B cell (primary cell): Measurements from ENCODE around the gene RNASE12. TPM values are rescaled to one million over a fixed set of nuclear protein-coding genes. Genes with fewer than 3 reads are reported as not detected.

Experiments
- ATAC-seq: fragments of 200-7000 bp; cut with Tn5 transposase; one replicate; pipeline ENCODE4 v1.10.0; 2021; ENCODE audit warnings: low read depth, mild to moderate bottlenecking, moderate number of reproducible peaks, moderate library complexity
- CTCF ChIA-PET: fragments of 350-600 bp; sonication (Branson Sonifier 250); formaldehyde crosslinking; loops from one replicate; lab custom pipeline; 2021; ENCODE audit warnings: antibody characterized with exemption, inconsistent platforms; lab: Charles Lee
- POLR2A ChIA-PET: fragments of 350-600 bp; sonication (Branson Sonifier 250); formaldehyde crosslinking; loops from one replicate; lab custom pipeline; 2021; ENCODE audit warnings: antibody characterized with exemption; lab: Charles Lee
- DNase-seq: peaks from one replicate; pipeline ENCODE4 v3.0.0; 2013
- H2AFZ ChIP-seq: 2 replicates; pipeline ENCODE4 v1.6.1; 2012; ENCODE audit warnings: mild to moderate bottlenecking, low read depth, low read length; ENCODE audit not compliant: insufficient read depth, poor library complexity, severe bottlenecking
- H3K27ac ChIP-seq, 2 donors: 1 replicate in 1 of 2; 2 replicates in 1 of 2; pipeline ENCODE4 v1.5.1; 2012 to 2013; ENCODE audit warnings: low read length in 2 of 2, mild to moderate bottlenecking in 2 of 2, moderate library complexity in 1 of 2
- H3K27me3 ChIP-seq, 4 experiments: fragments of 200-600 bp in 1 of 4; sonication (generic) in 1 of 4; replicated peaks in 1 of 4; 1 replicate in 2 of 4; 2 replicates in 2 of 4; pipeline versions ENCODE4 v1.6.1 to v1.7.0; 2013 to 2016; ENCODE audit warnings: low read length in 3 of 4, mild to moderate bottlenecking in 2 of 4, mixed read lengths in 1 of 4, moderate library complexity in 1 of 4; ENCODE audit not compliant: insufficient read depth in 4 of 4, control insufficient read depth in 3 of 4; ENCODE audit errors: control extremely low read depth in 1 of 4
- H3K36me3 ChIP-seq, 2 experiments: replicated peaks in 1 of 2; 1 replicate in 1 of 2; 2 replicates in 1 of 2; pipeline versions ENCODE4 v1.6.1 to v1.7.1; 2013; ENCODE audit warnings: low read length in 1 of 2; ENCODE audit not compliant: insufficient read depth in 2 of 2, control insufficient read depth in 1 of 2; ENCODE audit errors: control extremely low read depth in 1 of 2, extremely low read depth in 1 of 2
- H3K4me1 ChIP-seq, 2 donors: fragments of 200-600 bp in 1 of 2; sonication (generic) in 1 of 2; 1 replicate in 1 of 2; 2 replicates in 1 of 2; pipeline versions ENCODE4 v1.5.1 to v1.6.1; 2013 to 2017; ENCODE audit warnings: low read length in 2 of 2; ENCODE audit not compliant: control insufficient read depth in 2 of 2, insufficient read depth in 2 of 2
- H3K4me2 ChIP-seq: replicated peaks from 2 replicates; pipeline ENCODE3; 2012; ENCODE audit warnings: mild to moderate bottlenecking, low read depth, low read length; ENCODE audit not compliant: poor library complexity, severe bottlenecking
- H3K4me3 ChIP-seq, 5 experiments: fragments of 200-600 bp in 1 of 5; sonication (generic) in 1 of 5; 1 replicate in 3 of 5; 2 replicates in 2 of 5; pipeline versions ENCODE4 v1.5.1 to v1.7.0; 2011 to 2016; ENCODE audit warnings: low read length in 4 of 5, mild to moderate bottlenecking in 4 of 5, low read depth in 2 of 5, control low read depth in 1 of 5, moderate library complexity in 1 of 5; ENCODE audit not compliant: insufficient read depth in 1 of 5; ENCODE audit errors: control extremely low read depth in 1 of 5, extremely low read depth in 1 of 5
- H3K79me2 ChIP-seq: fragments of 200-600 bp; sonication (generic); one replicate; pipeline ENCODE4 v1.6.0; 2016; ENCODE audit warnings: low read length; ENCODE audit not compliant: control insufficient read depth, insufficient read depth
- H3K9ac ChIP-seq: fragments of 200-600 bp; sonication (generic); 2 replicates; pipeline ENCODE4 v1.6.1; 2017; ENCODE audit warnings: mild to moderate bottlenecking, low read length, moderate library complexity
- H3K9me3 ChIP-seq, 3 donors: one replicate each; pipeline versions ENCODE4 v1.6.1 to v1.7.1; 2013; ENCODE audit warnings: low read length in 2 of 3; ENCODE audit not compliant: control insufficient read depth in 2 of 3, insufficient read depth in 1 of 3; ENCODE audit errors: control extremely low read depth in 1 of 3
- H4K20me1 ChIP-seq: 2 replicates; pipeline ENCODE4 v1.6.0; 2012; ENCODE audit warnings: mild to moderate bottlenecking, low read length; ENCODE audit not compliant: insufficient read depth, control insufficient read depth, poor library complexity, severe bottlenecking
- H3K27ac Mint-ChIP-seq: one replicate; pipeline ENCODE4 v1.8.0; 2021; ENCODE audit warnings: mixed read lengths
- H3K27me3 Mint-ChIP-seq: one replicate; pipeline ENCODE4 v1.8.0; 2021; ENCODE audit warnings: mixed read lengths
- H3K4me1 Mint-ChIP-seq: one replicate; pipeline ENCODE4 v1.8.0; 2021; ENCODE audit warnings: mixed read lengths
- H3K4me3 Mint-ChIP-seq: one replicate; pipeline ENCODE4 v1.8.0; 2021; ENCODE audit warnings: mixed read lengths
- H3K9me3 Mint-ChIP-seq: one replicate; pipeline ENCODE4 v1.8.0; 2022; ENCODE audit warnings: mixed read lengths; ENCODE audit not compliant: insufficient read depth
- CTCF ChIP-seq: fragments of 200-600 bp; IDR thresholded peaks from one replicate; pipeline ENCODE4 v1.8.0; 2022; ENCODE audit warnings: antibody characterized with exemption, mild to moderate bottlenecking
- EZH2 ChIP-seq: IDR thresholded peaks from 2 replicates; pipeline ENCODE4 v1.6.1; 2012; ENCODE audit warnings: borderline replicate concordance, low read depth, mild to moderate bottlenecking, moderate library complexity, low read length; ENCODE audit not compliant: insufficient read depth, poor library complexity, severe bottlenecking
- WGBS: methylation state at CpG from one replicate; pipeline ENCODE4 v1.1.5; 2013; ENCODE audit warnings: missing lambda C conversion rate; ENCODE audit not compliant: insufficient coverage; 5-methylcytosine and 5-hydroxymethylcytosine counted together
- intact Hi-C: fragments of 100-400 bp; cut with micrococcal nuclease; formaldehyde crosslinking; loops from one replicate; pipeline ENCODE4 v1.10.0; 2022
- polyA plus RNA-seq: library from polyadenylated mRNA; depleted of rRNA; stranded (reverse); fragments of >200 nt; gene quantifications from 2 replicates; pipeline ENCODE4 v1.2.3, GENCODE V29; 2012
- total RNA-seq, 2 donors: library from RNA; stranded (reverse); fragments of 120-200 nt in 1 of 2; gene quantifications; 1 replicate in 1 of 2; 2 replicates in 1 of 2; pipeline versions ENCODE4 v1.2.3 to v1.2.4, GENCODE V29; 2013 to 2022

The RNASE12 gene
- total and polyA plus RNA-seq, 2 donors (not counting 1 experiment from before 2014, with no cell fraction given) = not detected

- no peak overlapping the region for H3K9ac ChIP-seq
- TF ChIP-seq CTCF (no peak), EZH2 (no peak)
- H2AFZ ChIP-seq = no peak overlapping the region
- no peaks in the 10 kb centered on the region for H3K4me1 ChIP-seq
- intact Hi-C loops = no loop called here
- ChIA-PET CTCF (no interaction called here), POLR2A (no interaction called here)
- no peaks in the 10 kb centered on the region for H3K36me3 ChIP-seq
- ATAC-seq (no peak), DNase-seq (no peak)
- Mint-ChIP-seq H3K27ac (no peak overlapping the region), H3K27me3 (peaks cover 11% of the 10 kb centered on the region), H3K9me3 (no peaks in the 10 kb centered on the region), H3K4me3 (no peak overlapping the region), H3K4me1 (no peaks in the 10 kb centered on the region)
- H3K79me2 ChIP-seq = no peaks in the 10 kb centered on the region
- no peak overlapping the region for H3K27ac ChIP-seq
- 100% methylated on average over 2 of the region's 2 CpGs for WGBS
- H3K27me3 ChIP-seq = no peaks in the 10 kb centered on the region
- no peaks in the 10 kb centered on the region for H4K20me1 ChIP-seq
- no peak overlapping the region for H3K4me2 ChIP-seq
- peaks cover 0 to 12% (median 6%) of the 10 kb centered on the region in 3 donors for H3K9me3 ChIP-seq
- H3K4me3 ChIP-seq = no peak overlapping the region
These were observed 26.6 kb downstream of the RNASE12 start for GRCh38 chr14:20564501-20564997.

GRCh38 chr14:20563971-20564370, 27.2 kb downstream of the RNASE12 start:
- intact Hi-C loops = no loop called here
- Histone ChIP-seq H3K27ac (no peak overlapping the region), H4K20me1 (no peaks in the 10 kb centered on the region), H3K9me3 (peaks cover 0 to 6% (median 6%) of the 10 kb centered on the region in 3 donors), H3K36me3 (no peaks in the 10 kb centered on the region), H3K27me3 (no peaks in the 10 kb centered on the region), H3K4me3 (no peak overlapping the region), H3K4me2 (no peak overlapping the region), H3K9ac (no peak overlapping the region), H3K79me2 (no peaks in the 10 kb centered on the region), H3K4me1 (no peaks in the 10 kb centered on the region), H2AFZ (no peak overlapping the region)
- ChIA-PET CTCF (no interaction called here), POLR2A (no interaction called here)
- no peak for DNase-seq
- no peak overlapping the region for H3K4me3 Mint-ChIP-seq
- ATAC-seq = no peak
- no peaks in the 10 kb centered on the region for H3K4me1 Mint-ChIP-seq
- no peak overlapping the region for H3K27ac Mint-ChIP-seq
- WGBS = no CpG with 5 or more reads among the region's 1 CpG
- TF ChIP-seq EZH2 = no peak
- no peaks in the 10 kb centered on the region for H3K9me3 Mint-ChIP-seq
- H3K27me3 Mint-ChIP-seq = peaks cover 11% of the 10 kb centered on the region
